Stimulated activated CD8-positive, alpha-beta memory T cell treated with anti-CD3 and anti-CD28 coated beads, Interleukin-12 subunit alpha, Interleukin-12 subunit beta, amount 100 ng/mL, for 4 hours (primary cell): ENCODE measurements around the gene LSR.

ENCODE experiments used
- DNase-seq: peaks from one replicate; pipeline ENCODE4 v3.0.0-alpha.2; 2020; ENCODE audit warnings: low read depth

Gene LSR

GRCh38 chr19:35287713-35288112 lies 38.9 kb downstream of the LSR start:
- DNase-seq: no peak

DNA sequence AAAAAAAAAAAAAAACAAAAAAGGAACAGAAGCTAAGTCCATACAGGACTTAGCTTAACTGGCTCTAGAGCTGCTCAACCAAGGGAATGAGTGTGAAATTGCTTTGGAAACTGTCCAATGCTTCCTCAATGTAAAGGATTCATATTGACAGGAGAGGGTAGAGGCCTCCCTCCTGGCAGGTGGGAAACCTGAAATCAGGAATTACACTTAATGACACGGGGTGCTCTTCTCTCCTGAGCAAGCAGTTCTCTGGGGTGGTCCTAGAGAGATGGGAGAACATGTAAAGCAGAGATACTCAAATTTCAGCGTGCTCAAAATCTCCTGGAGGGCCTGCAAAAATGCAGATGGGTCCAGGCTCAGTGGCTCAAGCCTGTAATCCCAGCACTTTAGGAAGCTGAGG lies 39.5 kb downstream of the LSR start:
- no peak for DNase-seq

GRCh38 chr19:35288906-35289305 lies 40.1 kb downstream of the LSR start:
- no peak for DNase-seq

DNA sequence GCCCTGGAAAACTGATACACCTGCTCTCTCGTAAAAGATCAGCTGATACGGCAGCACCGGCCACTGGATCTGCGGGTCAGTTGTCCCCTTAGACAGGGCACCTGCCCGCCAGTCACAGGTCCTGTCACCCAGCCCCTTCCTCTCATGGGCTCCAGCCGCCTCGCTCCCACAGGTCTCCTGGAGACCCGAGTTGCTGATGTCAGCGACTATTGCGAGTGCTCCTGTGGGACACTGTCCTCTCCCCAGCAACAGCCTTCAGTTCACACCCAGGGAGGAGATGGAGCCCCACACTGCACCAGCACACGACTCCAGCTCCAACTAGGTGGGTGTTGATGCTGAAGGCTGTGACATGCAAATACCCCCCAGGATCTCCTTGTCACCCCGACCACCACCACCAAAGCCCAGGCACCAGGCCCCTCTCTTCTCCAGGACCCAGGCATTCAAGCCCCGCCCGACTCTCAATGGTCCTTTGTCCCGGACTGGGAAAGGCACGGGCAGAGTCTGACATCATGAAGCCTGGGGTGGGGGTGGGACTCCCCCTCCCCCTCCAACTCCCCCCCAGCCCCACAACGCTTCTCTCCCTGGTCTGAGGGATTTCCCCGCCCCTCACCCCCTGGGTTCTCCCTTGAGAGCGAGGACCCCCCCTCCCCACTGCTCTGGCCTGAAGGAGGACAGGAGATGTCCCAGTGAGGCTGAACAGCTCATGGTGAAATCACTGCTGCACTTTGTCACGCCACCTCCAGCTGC lies 41.8 kb downstream of the LSR start:
- DNase-seq: no peak

DNA sequence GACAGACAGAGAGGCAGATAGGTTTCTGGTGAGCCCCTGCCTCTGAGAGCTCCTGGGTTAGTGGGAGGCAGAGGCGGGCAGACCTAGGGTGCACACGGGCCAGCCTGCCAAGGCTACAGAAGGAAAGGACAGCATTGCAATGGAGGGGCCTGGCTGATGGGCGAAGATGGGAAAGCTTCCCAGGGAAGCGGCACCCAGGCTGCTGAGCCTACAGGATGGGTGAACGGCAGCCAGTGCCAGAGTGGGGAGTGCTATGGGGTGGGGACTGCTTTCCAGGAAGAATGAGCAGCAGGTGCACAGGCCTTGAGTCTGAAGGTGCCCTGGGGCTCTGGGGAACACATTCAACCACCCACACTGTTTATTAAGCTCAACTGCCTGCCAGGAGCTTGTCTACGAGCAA lies 42.5 kb downstream of the LSR start:
- DNase-seq: no peak

DNA sequence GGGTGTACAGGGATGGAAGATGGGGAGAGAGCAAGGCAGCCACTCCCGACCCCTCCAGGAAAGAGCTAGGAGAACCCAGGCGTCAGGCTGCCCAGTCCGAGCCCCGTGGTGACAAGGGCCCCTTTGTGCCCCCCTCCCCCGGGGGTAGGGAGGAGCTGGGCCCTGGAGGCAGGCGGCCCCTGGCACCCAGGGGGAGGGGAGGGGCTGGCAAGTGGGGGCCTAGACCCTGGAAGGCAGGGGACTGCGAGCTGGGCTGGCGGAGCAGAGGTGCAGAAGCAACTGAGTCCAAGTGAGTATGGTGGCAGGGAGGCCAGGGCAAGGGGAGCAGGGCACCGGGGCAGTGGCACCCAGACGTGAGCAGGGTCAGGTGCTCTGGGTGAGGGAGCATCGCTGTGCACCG lies 43.1 kb downstream of the LSR start, which contains the start of gene MAG:
TSS of gene MAG (plus strand) at position 246 of the 400 bp plus-strand sequence. CDS start 3,248 bp downstream, outside the sequence.
- DNase-seq: no peak

- DNase-seq: no peak
These were observed 43.9 kb downstream of the LSR start for GRCh38 chr19:35292421-35293362.

DNA sequence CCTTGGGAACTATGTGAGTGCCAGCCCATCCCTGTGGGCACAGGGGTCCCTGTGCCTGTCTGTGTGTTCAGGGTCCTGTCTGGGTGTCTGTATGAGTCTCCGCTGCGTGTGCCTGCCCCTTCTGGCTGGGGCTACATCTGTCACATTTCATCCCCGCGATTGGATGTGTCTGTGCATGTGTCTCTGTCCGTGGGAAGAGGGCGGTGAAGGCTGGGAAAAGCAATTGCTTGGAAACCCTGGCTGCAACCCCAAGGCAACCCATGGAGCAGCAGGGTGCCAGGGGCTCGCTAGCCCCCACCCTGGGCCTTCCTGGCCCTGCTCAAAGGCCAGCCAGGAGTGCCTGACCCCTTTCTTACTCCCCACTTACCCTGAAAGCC lies 44.5 kb downstream of the LSR start:
- DNase-seq: no peak

DNA sequence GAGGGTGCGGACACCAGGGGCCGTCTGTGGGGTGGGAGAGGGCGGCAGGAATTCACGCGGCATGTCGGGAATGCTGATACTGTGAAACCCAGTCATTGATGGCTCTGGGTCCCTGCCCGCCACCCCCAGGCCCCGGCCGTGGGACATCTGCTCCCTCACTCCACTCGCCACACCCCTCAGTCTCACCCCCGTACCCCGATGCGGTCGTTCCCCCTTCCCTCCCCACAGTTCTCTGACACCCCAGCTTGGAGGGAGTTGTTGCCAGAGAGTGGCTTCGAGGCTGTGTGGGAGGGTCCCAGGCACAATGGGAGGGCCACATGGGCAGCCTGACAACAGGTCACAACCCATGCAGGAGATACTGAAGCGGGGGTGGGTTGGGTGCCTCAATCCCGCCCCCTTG lies 45.0 kb downstream of the LSR start:
- no peak for DNase-seq

DNA sequence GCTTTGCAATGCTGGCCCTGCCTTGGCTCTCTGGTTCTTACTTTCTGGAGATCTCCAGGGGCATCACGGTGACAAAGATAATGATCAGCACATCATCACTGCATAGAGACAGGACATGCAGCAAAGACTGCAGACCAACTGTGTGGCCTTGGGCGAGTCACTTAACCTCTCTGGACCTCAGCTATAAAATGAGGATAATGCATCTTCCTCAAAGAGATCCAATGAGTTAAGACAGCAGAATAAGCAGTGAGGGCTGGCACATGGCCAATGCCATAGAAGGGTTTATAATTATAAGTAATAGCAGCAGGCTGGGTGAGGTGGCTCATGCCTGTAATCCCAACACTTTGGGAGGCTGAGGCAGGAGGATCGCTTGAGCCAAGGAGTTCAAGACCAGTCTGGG lies 45.5 kb downstream of the LSR start:
- no peak for DNase-seq

DNA sequence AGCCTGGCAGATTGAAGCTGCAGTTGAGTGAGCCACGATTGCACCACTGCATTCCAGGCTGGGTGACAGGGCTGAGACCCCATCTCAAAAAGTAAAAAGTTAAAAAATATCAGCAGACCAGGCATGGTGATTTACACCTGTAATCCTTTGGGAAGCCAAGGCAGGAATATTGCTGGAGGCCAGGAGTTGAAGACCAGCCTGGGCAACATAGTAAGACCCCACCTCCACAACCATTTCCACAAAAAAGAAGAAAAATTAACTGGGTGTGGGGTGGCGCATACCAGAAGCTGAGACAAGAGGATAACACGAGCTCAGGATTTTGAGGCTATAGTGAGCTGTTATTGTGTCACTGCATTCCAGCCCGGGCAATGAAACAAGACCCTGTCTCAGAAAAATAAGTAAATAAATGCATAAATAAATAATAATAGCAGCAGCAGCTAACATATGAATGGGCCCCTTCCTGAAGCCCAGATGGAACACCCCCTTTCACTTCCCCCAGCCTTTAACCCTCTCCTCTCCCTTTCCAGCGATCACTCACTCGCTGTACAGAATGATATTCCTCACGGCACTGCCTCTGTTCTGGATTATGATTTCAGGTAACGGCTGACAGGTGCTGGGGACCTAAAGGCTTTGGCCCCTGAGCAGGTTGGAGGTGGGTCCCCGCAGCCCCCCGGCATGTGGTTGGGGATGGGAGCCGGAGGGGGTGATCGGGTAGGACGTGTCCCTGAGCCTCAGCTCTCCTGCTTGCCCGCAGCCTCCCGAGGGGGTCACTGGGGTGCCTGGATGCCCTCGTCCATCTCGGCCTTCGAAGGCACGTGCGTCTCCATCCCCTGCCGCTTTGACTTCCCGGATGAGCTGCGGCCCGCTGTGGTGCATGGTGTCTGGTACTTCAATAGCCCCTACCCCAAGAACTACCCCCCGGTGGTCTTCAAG lies 46.3 kb downstream of the LSR start:
- no peak for DNase-seq

DNA sequence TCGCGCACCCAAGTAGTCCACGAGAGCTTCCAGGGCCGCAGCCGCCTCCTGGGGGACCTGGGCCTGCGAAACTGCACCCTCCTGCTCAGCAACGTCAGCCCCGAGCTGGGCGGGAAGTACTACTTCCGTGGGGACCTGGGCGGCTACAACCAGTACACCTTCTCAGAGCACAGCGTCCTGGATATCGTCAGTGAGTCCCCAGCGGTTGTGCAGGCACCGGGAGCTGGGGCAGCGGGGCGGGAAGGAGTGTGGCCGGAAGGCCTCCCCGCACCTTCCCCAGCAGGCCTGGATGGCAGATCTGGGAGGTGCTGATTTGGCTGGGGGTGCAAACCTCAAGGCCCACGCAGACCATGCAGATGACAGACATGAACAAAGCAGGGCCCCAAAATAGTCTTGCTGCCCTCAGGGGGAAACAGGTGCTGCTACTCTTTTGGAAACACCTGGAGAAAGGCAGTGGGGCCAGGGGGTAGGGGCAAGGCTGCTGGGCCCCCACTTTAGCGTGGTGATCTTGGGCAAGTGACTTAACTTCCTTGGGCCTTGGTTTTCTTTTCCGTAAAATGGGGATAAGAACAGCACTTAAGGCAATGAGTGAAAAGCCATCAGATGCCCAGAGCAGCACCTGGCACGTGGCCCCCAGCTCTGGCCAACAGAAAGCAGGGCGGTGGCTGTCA lies 47.1 kb downstream of the LSR start:
- DNase-seq: no peak

- no peak for DNase-seq
These were observed 48.1 kb downstream of the LSR start for GRCh38 chr19:35296644-35297514.

DNA sequence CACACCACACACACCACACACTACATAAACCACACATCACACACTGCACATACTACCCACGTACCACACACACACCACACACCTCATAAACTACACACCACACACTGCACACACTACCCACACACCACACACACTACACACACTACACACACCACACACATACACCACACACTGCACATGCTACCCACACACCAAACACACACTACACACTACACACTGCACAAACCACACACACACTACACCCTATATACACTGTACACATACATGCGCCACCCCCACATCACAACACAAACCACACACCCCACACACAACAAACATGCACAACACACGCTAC lies 48.7 kb downstream of the LSR start:
- DNase-seq: no peak

DNA sequence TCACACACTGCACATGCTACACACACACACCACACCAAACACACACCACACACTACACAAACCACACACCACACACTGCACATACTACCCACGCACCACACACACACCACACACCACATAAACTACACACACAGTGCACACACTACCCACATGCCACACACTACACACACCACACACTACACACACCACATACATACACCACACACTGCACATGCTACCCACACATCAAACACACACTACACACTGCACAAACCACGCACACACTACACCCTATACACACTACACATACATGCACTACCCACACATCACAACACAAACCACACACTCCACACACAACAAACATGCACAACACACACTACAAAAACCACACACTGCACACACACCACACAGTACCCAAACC lies 49.1 kb downstream of the LSR start:
- no peak for DNase-seq

DNA sequence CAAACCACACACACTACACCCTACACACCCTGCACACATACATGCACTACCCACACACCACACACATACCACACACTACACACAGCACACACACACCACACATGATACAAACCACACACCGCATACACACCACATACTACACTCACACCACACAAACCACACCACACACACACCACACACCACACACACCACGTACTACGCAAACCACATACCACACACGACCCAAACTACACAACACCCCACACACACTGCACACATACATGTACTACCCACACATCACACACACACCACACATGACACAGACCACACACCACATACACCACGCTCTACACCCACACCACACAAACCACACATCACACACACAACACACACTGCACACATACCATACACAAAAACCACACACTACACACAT lies 49.8 kb downstream of the LSR start:
- no peak for DNase-seq

GRCh38 chr19:35299523-35300338 lies 50.9 kb downstream of the LSR start:
- DNase-seq: no peak

- no peak for DNase-seq
These were observed 51.5 kb downstream of the LSR start for GRCh38 chr19:35300339-35300649.

DNA sequence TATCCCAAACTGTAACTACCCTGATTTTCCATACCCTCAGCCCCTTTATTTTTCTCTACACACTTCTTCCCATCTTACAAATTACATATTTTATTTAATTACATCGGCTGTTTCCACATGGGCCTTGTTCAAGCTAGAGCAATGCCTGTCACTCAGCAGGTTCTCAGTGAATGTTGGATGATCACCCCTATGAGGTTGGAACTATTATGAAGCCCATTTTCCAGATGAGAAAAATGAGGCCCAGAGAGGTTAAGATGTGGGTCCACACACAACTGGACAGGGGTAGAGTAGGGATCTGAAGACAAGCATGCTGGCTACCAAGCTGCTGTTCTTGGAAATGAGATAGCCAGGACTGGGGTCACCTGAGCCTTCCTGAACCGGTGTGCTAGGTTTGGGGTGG lies 53.2 kb downstream of the LSR start:
- DNase-seq: no peak

DNA sequence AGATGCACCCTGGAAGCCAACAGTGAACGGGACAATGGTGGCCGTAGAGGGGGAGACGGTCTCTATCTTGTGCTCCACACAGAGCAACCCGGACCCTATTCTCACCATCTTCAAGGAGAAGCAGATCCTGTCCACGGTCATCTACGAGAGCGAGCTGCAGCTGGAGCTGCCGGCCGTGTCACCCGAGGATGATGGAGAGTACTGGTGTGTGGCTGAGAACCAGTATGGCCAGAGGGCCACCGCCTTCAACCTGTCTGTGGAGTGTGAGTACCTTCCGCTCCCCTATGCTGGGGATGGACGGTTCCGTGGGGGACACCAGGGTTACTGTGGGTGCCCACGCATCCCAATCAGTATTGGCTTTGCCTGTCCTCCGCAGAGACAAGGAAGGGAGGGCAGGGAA lies 53.6 kb downstream of the LSR start:
- DNase-seq: no peak
